CD14-positive monocyte (primary cell): Measurements from ENCODE around the gene CXCR4. TPM values are rescaled to one million over a fixed set of nuclear protein-coding genes. Genes with fewer than 3 reads are reported as not detected.

Experiments
- DNase-seq, 3 donors: peaks; one replicate each; pipeline ENCODE4 v3.0.0-alpha.2; 2011 to 2022
- H2AFZ ChIP-seq: 2 replicates; pipeline ENCODE4 v1.6.0; 2012; ENCODE audit warnings: mild to moderate bottlenecking, low read depth, low read length, inconsistent platforms; ENCODE audit not compliant: insufficient read depth, poor library complexity, severe bottlenecking
- H3K27ac ChIP-seq, 2 donors: 1 replicate in 1 of 2; 2 replicates in 1 of 2; pipeline ENCODE4 v1.5.1; 2012 to 2013; ENCODE audit warnings: low read length in 2 of 2, control low read depth in 1 of 2, inconsistent platforms in 1 of 2, low read depth in 1 of 2, mild to moderate bottlenecking in 1 of 2
- H3K27me3 ChIP-seq, 2 donors: one replicate each; pipeline versions ENCODE4 v1.6.0 to v1.6.1; 2011 to 2013; ENCODE audit warnings: low read length in 2 of 2; ENCODE audit not compliant: control insufficient read depth in 2 of 2, insufficient read depth in 2 of 2
- H3K36me3 ChIP-seq, 2 donors: replicated peaks in 1 of 2; 1 replicate in 1 of 2; 2 replicates in 1 of 2; pipeline versions ENCODE4 v1.5.1 to v1.6.1; 2012 to 2013; ENCODE audit warnings: low read length in 2 of 2, control low read depth in 1 of 2, inconsistent platforms in 1 of 2, mild to moderate bottlenecking in 1 of 2; ENCODE audit not compliant: insufficient read depth in 2 of 2, control insufficient read depth in 1 of 2
- H3K4me1 ChIP-seq, 2 donors: 1 replicate in 1 of 2; 2 replicates in 1 of 2; pipeline versions ENCODE4 v1.5.1 to v1.6.1; 2012 to 2013; ENCODE audit warnings: low read length in 2 of 2, control low read depth in 1 of 2, inconsistent platforms in 1 of 2, mild to moderate bottlenecking in 1 of 2, moderate library complexity in 1 of 2; ENCODE audit not compliant: insufficient read depth in 2 of 2, control insufficient read depth in 1 of 2
- H3K4me2 ChIP-seq: replicated peaks from 2 replicates; pipeline ENCODE3; 2012; ENCODE audit warnings: low read length, moderate library complexity, mild to moderate bottlenecking; ENCODE audit not compliant: poor library complexity, severe bottlenecking; ENCODE audit errors: extremely low read depth
- H3K4me3 ChIP-seq, 3 experiments: fragments of 200-600 bp in 1 of 3; sonication (generic) in 1 of 3; replicated peaks in 1 of 3; 1 replicate in 2 of 3; 2 replicates in 1 of 3; pipeline ENCODE4 v1.5.1; 2011 to 2013; ENCODE audit warnings: low read length in 3 of 3, mild to moderate bottlenecking in 3 of 3, control low read depth in 2 of 3, low read depth in 2 of 3, inconsistent platforms in 1 of 3, moderate library complexity in 1 of 3
- H3K79me2 ChIP-seq: 2 replicates; pipeline ENCODE4 v1.6.0; 2012; ENCODE audit warnings: mild to moderate bottlenecking, control low read depth, inconsistent platforms, low read length, moderate library complexity; ENCODE audit not compliant: insufficient read depth
- H3K9ac ChIP-seq: 2 replicates; pipeline ENCODE4 v1.6.0; 2017; ENCODE audit warnings: low read length, mild to moderate bottlenecking; ENCODE audit not compliant: insufficient read depth, poor library complexity, severe bottlenecking
- H3K9me3 ChIP-seq, 2 donors: replicated peaks in 1 of 2; 1 replicate in 1 of 2; 2 replicates in 1 of 2; pipeline versions ENCODE4 v1.5.1 to v1.6.1; 2012 to 2013; ENCODE audit warnings: low read length in 2 of 2, control low read depth in 1 of 2; ENCODE audit not compliant: control insufficient read depth in 1 of 2, insufficient read depth in 1 of 2
- H4K20me1 ChIP-seq: 2 replicates; pipeline ENCODE4 v1.6.0; 2012; ENCODE audit warnings: mild to moderate bottlenecking, low read length, control low read depth, moderate library complexity; ENCODE audit not compliant: insufficient read depth
- H3K27ac Mint-ChIP-seq, 7 donors: one replicate each; pipeline ENCODE4 v1.8.0; 2020; ENCODE audit warnings: mild to moderate bottlenecking in 7 of 7, mixed read lengths in 7 of 7, moderate library complexity in 6 of 7, inconsistent platforms in 2 of 7
- H3K27me3 Mint-ChIP-seq, 3 donors: one replicate each; pipeline ENCODE4 v1.8.0; 2021 to 2022; ENCODE audit warnings: low read depth in 3 of 3, mild to moderate bottlenecking in 3 of 3, mixed read lengths in 3 of 3, moderate library complexity in 3 of 3, inconsistent platforms in 1 of 3
- H3K36me3 Mint-ChIP-seq, 2 donors: one replicate each; pipeline ENCODE4 v1.8.0; 2020; ENCODE audit warnings: mixed read lengths in 2 of 2, inconsistent platforms in 1 of 2, mild to moderate bottlenecking in 1 of 2
- H3K4me1 Mint-ChIP-seq: one replicate; pipeline ENCODE4 v1.8.0; 2020; ENCODE audit warnings: mild to moderate bottlenecking, mixed read lengths
- H3K4me3 Mint-ChIP-seq, 2 donors: one replicate each; pipeline ENCODE4 v1.8.0; 2020; ENCODE audit warnings: mild to moderate bottlenecking in 2 of 2, mixed read lengths in 2 of 2, moderate library complexity in 1 of 2
- H3K9me3 Mint-ChIP-seq, 7 donors: one replicate each; pipeline ENCODE4 v1.8.0; 2020 to 2022; ENCODE audit warnings: mixed read lengths in 7 of 7, mild to moderate bottlenecking in 6 of 7, moderate library complexity in 6 of 7, inconsistent platforms in 2 of 7
- WGBS: methylation state at CpG from one replicate; pipeline ENCODE4 v1.1.5; 2013; ENCODE audit warnings: missing lambda C conversion rate; ENCODE audit not compliant: insufficient coverage; 5-methylcytosine and 5-hydroxymethylcytosine counted together
- intact Hi-C, 2 donors: fragments of 100-400 bp; cut with micrococcal nuclease; formaldehyde crosslinking; loops; one replicate each; pipeline versions ENCODE4 v1.15.0 to v1.15.1; 2023
- polyA plus RNA-seq, 3 donors: library from polyadenylated mRNA; depleted of rRNA in 1 of 3; unstranded in 2 of 3; stranded (reverse) in 1 of 3; fragments of 300-500 nt in 2 of 3; fragments of >200 nt in 1 of 3; fragmentation: Illumina TruSeq in 2 of 3; gene quantifications; 1 replicate in 2 of 3; 2 replicates in 1 of 3; pipeline ENCODE4 v1.2.3, GENCODE V29; 2012 to 2021
- TF ChIP-seq, protein P1 (sequence below): fragments of 200-600 bp; IDR thresholded peaks from one replicate; pipeline ENCODE4 v1.8.0; 2022; ENCODE audit warnings: antibody characterized with exemption, mild to moderate bottlenecking

CXCR4 gene
- polyA plus RNA-seq, 3 donors = 140 to 1,274 (median 391) TPM

DNA sequence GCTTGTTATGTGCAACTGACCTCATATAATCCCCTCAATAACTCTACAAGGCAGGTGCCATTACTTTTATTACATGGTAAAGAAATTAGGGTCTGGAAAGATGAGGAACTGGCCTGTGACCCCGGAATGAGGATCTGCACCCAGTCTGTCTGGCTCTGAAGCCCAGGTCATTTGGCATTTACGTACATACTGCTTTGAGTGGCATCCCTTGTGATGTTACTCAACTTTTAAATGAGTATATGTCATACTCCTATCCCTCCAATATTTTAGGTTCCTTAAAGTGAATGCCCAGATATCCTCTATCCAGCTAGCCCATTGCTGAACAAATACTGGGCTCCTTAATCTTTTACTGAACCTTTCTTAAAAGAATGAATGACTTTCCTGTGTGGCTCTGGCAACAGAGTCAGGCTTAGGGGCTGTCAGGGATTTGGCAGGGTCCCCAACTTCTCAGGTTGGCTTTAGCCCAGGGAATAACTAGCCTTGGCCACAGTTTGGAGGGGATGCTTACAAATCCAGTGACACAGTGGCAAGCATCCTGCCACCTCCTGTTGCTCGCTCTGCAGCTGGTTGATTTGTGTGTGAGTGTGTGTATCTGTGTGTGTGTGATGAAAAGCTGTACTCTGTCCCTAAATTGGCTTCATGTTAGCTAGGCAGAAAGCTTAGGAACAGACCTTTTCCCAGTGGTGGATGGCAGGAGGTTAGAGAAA is 3.4 kb upstream of the CXCR4 start:
- TF ChIP-seq, protein P1, sequence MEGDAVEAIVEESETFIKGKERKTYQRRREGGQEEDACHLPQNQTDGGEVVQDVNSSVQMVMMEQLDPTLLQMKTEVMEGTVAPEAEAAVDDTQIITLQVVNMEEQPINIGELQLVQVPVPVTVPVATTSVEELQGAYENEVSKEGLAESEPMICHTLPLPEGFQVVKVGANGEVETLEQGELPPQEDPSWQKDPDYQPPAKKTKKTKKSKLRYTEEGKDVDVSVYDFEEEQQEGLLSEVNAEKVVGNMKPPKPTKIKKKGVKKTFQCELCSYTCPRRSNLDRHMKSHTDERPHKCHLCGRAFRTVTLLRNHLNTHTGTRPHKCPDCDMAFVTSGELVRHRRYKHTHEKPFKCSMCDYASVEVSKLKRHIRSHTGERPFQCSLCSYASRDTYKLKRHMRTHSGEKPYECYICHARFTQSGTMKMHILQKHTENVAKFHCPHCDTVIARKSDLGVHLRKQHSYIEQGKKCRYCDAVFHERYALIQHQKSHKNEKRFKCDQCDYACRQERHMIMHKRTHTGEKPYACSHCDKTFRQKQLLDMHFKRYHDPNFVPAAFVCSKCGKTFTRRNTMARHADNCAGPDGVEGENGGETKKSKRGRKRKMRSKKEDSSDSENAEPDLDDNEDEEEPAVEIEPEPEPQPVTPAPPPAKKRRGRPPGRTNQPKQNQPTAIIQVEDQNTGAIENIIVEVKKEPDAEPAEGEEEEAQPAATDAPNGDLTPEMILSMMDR = no peak
- Mint-ChIP-seq H3K4me1 (peaks cover 65% of the 10 kb centered on the region), H3K9me3 (peaks cover 0 to 2% (median 0%) of the 10 kb centered on the region in 7 donors), H3K36me3 (peaks cover 0 to 2% of the 10 kb centered on the region in 2 donors), H3K27ac (peak overlapping the region in 6 of 7 donors; percentile 9 to 83 (median 62)), H3K27me3 (peaks cover 0 to 2% (median 1%) of the 10 kb centered on the region in 3 donors), H3K4me3 (peak overlapping the region in 1 of 2 donors; percentile 12)
- Histone ChIP-seq H3K9me3 (no peaks in the 10 kb centered on the region), H3K36me3 (no peaks in the 10 kb centered on the region), H3K79me2 (peaks cover 36% of the 10 kb centered on the region), H3K4me1 (peaks cover 51 to 69% of the 10 kb centered on the region in 2 donors), H2AFZ (no peak overlapping the region), H3K4me2 (no peak overlapping the region), H3K9ac (no peak overlapping the region), H3K27ac (no peak overlapping the region), H3K4me3 (no peak overlapping the region), H3K27me3 (no peaks in the 10 kb centered on the region), H4K20me1 (peaks cover 12% of the 10 kb centered on the region)
- peak in 2 of 3 donors; percentile 58 to 65 for DNase-seq
- WGBS = 75% methylated on average over 2 of the region's 3 CpGs
- intact Hi-C loops = loop anchor here in 1 of 2 donors (10.0 kb wide), 1 partner anchor 207 kb away; no protein-coding TSS in a partner anchor

DNA sequence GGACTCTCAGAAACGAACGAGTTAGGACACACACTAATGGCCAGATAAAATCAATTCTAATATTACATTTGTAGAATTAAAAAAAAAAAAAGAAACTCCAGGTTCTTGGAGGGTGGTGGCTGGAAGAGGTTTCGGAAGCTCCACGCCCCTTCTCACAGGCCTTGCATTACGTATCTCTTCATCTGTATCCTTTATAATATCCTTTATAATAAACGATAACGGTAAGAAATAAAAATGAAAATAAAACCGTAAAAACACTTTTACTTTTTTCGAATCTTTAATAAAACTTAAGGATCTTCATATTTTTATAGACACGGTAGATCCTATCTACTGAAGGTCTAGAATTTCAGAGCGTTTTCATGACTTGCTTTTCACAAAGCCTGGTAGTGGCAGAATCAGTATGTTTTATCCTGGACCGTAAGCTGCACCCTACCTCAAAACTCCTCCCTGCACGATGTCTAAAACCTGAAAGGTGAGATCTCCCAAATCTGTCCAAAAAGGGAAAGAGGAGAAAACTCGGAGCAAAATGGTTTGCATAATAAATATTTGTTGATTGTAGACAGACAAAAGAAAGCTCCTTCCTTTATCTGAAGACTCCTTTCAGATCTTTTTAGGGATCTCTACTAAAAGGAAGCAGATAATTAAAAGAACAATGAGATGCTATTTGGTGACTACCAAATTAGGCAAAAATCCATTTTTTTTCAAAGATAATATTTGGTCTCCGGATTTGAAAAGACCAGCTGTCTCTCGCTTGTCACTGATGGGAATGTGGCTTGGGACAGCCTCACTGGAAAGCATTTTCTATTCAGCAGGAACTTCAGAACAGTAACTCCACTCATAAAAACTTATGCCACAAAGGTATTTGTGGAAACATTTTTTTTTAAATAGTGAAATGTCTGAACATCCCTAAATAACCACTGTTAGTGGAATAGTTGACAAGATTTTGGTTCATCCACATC is 2.0 kb upstream of the CXCR4 start:
- Histone ChIP-seq H3K36me3 (peaks cover 6 to 7% of the 10 kb centered on the region in 2 donors), H3K9me3 (no peaks in the 10 kb centered on the region), H4K20me1 (peaks cover 23% of the 10 kb centered on the region), H3K4me1 (peaks cover 47 to 66% of the 10 kb centered on the region in 2 donors), H3K4me3 (peak overlapping the region; percentile 98 to 99 (median 98)), H3K9ac (peak overlapping the region; percentile 96), H2AFZ (peak overlapping the region; percentile 71), H3K27ac (peak overlapping the region; percentile 95 to 99), H3K79me2 (peaks cover 49% of the 10 kb centered on the region), H3K27me3 (no peaks in the 10 kb centered on the region), H3K4me2 (peak overlapping the region; percentile 95)
- no CpG with 5 or more reads among the region's 16 CpGs for WGBS
- intact Hi-C loops = loop anchor here (2.0 to 10.0 kb wide), 12 partner anchors 65 to 375 kb away; partner anchors contain the start of genes DARS1 (in 1 of the 2) and UBXN4 (in 1 of the 2)
- H3K9me3 Mint-ChIP-seq = peaks cover 0 to 2% (median 0%) of the 10 kb centered on the region in 7 donors
- peak overlapping the region; percentile 98 for H3K4me3 Mint-ChIP-seq
- peaks cover 0 to 2% (median 1%) of the 10 kb centered on the region in 3 donors for H3K27me3 Mint-ChIP-seq
- DNase-seq = no peak
- H3K36me3 Mint-ChIP-seq = peaks cover 9 to 10% of the 10 kb centered on the region in 2 donors
- peaks cover 59% of the 10 kb centered on the region for H3K4me1 Mint-ChIP-seq
- peak overlapping the region; percentile 95 to 99 (median 97) for H3K27ac Mint-ChIP-seq
- TF ChIP-seq, protein P1 = no peak
